Peyer's patch (tissue), 4 donors: ENCODE data around the gene UGCG.

Experiments
- CTCF ChIP-seq, 6 experiments: fragments of 450-650 bp in 4 of 6; fragments of 200-600 bp in 2 of 6; sonication (generic) in 1 of 6; IDR thresholded peaks; one replicate each; pipeline ENCODE4 v1.5.1; 2017 to 2019; ENCODE audit warnings: antibody characterized with exemption in 6 of 6, mild to moderate bottlenecking in 3 of 6, moderate library complexity in 1 of 6
- POLR2A ChIP-seq, 2 donors: fragments of 450-650 bp; IDR thresholded peaks; one replicate each; pipeline ENCODE4 v1.5.1; 2017; ENCODE audit warnings: antibody characterized with exemption in 2 of 2, mild to moderate bottlenecking in 2 of 2, moderate library complexity in 2 of 2

GRCh38 chr9:111898331-111899096 lies 1.9 kb downstream of the UGCG start:
- TF ChIP-seq CTCF (IDR thresholded peaks at IDR 0.05) (no peak), POLR2A (IDR thresholded peaks at IDR 0.05) (no peak)
